IPS-11a (cell line): Measurements from ENCODE around the gene OR5H15.
"Not testable (repeated sequence)": the region's sequence is repeated elsewhere in the genome, so short reads cannot be mapped to it uniquely, and the experiment has no call there.

ENCODE experiments used
- H3K4me3 ChIP-seq: one replicate; pipeline ENCODE4 v1.5.1; 2013; ENCODE audit warnings: low read depth, low read length, control low read depth

OR5H15 gene

DNA sequence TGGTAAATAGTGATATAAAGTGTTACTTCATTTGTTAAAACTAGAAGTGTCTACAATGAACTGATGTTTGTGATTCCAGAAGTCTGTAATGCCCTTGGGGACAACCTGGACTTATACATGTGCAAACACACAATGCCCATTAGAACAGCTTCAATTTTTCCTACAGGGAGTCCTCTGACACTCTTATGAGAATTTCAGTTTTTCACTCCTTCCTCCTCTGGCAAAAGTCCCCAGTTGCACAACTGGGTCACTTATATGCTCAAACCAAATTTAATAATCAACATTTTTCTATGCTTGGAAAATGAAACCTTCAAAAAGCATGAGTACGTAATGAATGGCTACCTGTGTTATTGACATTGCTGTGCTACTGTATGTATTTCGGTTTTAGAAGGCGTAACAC, at the start of gene OR5H15:
OR5H15 (plus strand) TSS at position 301 of the 400 bp plus-strand sequence. CDS start 2,004 bp downstream, outside the sequence.
- H3K4me3 ChIP-seq, result no peak within 1 kb of the TSS

DNA sequence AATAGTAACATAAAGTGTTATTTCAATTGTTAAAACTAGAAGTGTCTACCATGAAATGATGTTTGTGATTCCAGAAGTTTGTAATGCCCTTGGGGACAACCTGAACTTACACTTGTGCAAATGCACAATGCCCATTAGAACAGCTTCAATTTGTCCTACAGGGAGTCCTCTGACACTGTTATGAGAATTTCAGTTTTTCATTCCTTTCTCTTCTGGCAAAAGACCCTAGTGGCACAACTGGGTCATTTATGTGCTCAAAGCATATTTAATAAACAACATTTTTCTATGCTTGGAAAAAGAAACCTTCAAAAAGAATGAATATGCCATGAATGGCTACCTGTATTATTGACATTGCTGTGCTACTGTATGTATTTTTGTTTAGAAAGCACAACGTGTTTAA, 36.1 kb upstream of the OR5H15 start, which contains the start of gene OR5H1:
OR5H1 (plus strand) TSS at position 301 of the 400 bp plus-strand sequence. CDS start 1,977 bp downstream, outside the sequence.
- no peak within 1 kb of the TSS for H3K4me3 ChIP-seq

DNA sequence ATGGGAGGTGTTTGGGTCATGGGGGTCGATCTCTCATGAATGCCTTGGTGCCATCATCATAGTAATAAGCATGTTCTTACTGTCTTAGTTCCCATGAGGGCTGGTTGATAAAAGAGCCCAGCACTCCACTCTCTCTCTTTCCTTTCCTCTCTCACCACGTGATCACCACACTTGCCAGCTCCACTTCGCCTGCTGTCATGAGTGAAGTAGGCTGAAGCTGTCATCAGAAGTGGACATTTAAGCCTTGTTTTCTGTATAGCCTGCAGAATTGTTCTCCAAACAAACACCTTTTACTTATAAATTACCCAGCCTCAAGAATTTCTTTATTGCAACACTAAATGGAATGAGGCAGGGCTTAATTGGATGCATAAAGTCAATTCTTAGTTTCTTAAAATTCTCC, 29.9 kb upstream of the OR5H15 start:
- no peak overlapping the region for H3K4me3 ChIP-seq

DNA sequence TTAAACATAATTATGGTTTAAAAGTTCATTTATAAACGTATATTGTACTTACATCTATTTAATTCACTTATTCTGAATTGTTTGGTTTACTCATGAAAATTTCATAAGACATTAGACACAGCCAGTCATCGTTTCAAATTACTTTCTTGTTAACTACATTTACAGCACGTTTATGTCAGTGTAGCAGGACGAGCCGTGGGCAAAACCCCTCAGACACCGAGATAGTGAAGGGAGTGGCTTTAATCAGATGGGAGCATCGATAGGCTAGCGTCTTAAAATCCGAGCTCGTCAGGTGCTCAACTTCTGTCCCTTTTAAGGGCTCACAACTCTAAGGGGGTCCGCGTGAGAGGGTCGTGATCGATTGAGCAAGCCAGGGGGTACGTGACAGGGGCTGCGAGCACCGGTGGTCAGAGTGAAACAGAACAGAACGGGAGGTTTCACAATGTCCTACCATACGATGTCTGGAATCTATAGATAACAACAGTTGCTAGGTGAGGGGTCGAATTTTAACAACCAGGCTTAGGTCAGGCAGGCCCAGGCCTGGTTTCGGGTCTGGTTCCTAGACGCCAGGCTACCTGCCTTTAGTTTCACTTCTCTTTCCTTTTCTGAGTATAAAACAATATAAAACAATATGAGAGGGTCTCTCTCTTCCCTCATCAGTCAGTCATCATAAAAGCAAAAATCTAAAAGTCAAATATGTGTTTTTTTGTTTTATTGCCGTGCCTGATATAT, 28.5 kb upstream of the OR5H15 start:
- H3K4me3 ChIP-seq, result not testable (repeated sequence)

DNA sequence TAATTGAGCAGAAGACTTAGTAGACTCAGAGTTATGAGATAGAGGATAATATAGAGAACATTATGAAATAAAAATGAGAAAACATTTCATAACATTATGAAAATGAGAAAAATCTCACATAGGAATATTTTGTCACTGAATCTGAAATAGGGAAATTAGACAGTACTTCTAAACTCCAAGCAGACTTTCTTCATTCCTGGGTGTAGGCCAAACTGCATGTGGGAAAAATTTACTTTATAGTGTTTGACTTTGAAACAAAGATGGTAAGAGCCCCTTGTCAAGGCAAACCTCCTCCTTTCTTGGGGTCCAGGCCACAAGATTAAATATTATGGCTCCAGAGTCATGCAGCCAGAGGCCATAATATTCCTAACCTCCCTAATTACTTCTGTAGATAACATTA, 26.0 kb upstream of the OR5H15 start:
- no peak overlapping the region for H3K4me3 ChIP-seq

DNA sequence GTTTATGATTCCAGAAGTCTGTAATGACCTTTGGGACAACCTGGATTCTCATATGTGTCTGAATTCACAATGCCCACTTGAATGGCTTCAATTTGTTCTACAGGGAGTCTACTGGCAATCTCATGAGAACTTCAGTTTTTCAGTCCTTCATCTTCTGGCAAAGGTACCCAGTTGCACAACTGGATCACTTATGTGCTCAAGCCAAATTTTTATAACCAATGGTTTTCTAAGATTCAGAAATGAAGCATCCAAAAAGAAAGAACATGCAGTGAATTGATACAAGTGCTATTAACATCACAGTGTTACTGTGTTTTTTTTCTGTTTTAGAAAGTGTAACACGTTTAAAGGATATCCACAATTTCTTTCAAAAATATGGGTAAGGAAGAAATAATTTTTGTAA, 19.3 kb upstream of the OR5H15 start, which contains the start of gene OR5H14:
OR5H14 (plus strand) TSS at position 301 of the 400 bp plus-strand sequence. CDS start 1,907 bp downstream, outside the sequence.
- H3K4me3 ChIP-seq, result no peak within 1 kb of the TSS

DNA sequence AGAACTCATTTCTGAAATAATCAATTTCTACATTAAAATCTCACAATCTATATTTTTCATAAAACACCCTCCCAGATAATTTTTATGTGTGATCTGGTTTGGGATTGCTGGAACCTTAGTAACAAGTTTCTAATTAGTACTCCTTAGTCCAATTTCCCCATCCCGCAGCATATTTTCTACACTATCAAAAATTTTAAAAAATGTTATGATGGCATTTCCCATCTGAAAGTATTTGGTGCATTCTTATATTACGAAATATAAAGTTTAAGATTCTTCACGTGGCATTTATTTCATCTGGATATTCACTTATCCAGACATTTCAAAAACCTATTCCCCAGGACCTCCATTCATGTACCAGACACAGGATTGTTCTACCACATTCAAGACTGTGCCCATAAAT, 17.7 kb upstream of the OR5H15 start:
- H3K4me3 ChIP-seq, result no peak overlapping the region

DNA sequence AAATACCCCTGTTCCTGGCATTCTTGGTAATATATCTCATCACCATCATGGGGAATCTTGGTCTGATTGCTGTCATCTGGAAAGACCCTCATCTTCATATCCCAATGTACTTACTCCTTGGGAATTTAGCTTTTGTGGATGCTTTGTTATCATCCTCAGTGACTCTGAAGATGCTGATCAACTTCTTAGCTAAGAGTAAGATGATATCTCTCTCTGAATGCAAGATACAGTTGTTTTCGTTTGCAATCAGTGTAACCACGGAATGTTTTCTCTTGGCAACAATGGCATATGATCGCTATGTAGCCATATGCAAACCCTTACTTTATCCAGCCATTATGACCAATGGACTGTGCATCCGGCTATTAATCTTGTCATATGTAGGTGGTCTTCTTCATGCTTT, 17.0 kb upstream of the OR5H15 start:
- H3K4me3 ChIP-seq, result not testable (repeated sequence)

DNA sequence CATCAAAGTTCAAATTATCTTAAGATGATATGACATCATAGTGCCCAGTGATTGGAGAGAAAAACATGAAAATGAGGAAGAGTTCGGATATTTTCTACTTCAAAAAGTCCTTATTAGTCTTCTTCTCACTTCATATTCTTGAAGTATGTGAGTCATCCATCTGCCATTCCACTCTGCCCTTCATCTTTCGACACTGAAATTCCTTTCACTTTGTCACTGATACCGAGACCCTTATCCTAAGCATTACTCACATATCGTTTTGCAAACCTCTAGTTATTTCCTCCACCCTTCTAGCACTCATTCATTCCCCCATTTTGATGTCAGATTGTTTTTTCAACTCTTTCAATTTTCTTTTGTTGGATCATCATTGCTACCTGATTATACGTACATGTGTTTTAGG, 15.3 kb upstream of the OR5H15 start:
- no peak overlapping the region for H3K4me3 ChIP-seq

DNA sequence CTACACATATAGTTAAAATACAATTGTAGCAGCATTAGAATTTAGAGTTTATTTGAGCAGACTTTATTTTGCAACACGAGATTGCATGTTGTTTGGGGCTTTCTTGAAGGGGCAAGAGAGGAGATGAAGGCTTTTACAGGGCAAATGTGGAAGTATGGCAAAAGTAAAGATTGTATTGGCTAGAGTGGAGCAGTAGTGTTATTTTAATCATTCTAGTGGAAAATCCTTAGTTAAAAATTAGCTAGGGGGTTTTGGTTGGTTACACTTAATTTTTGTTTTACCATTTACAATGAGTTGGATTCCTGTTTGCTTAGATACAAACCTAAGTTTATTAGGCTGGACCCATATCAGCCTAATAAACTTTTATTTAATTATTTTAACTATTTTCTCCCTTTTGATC, 4.6 kb downstream of the OR5H15 start:
- no peak overlapping the region for H3K4me3 ChIP-seq

DNA sequence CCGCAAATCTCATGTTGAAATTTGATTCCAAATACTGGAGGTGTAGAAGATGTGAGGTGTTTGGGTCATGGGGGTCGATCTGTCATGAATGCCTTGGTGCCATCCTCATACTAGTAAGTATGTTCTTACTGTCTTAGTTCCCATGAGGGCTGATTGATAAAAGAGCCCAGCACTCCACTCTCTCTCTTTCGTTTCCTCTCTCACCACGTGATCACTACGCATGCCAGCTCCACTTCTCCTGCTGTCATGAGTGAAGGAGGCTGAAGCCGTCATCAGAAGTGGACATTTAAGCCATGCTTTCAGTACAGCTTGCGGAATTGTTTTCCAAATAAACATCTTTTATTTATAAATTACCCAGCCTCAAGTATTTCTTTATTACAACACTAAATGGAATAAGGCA, 6.1 kb downstream of the OR5H15 start:
- no peak overlapping the region for H3K4me3 ChIP-seq

DNA sequence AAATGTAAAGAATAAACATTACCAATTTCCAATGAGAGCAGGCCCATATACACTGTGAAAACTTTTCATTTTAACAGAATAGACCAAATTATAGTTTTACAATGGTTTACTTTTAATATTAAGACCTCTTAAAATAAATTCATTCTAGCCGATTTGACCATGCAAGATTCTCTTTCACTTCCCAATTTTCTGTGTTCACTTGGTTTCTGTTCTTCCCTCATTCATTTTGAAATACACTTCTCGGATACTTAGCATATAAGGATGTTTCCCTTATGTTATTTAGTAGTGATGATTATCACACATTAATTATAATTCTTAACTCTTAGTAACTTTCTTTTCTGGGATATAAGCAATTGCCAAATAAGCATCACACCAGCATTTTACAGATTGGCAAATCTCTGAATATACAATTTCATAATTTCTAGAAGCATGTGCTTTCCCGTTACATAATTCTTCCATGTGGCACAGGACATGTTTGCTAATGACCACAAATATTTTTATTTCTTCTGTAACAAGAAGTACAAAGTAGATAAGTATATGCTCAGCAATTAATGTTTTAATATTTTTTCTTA, 13.9 kb downstream of the OR5H15 start:
- no peak overlapping the region for H3K4me3 ChIP-seq

DNA sequence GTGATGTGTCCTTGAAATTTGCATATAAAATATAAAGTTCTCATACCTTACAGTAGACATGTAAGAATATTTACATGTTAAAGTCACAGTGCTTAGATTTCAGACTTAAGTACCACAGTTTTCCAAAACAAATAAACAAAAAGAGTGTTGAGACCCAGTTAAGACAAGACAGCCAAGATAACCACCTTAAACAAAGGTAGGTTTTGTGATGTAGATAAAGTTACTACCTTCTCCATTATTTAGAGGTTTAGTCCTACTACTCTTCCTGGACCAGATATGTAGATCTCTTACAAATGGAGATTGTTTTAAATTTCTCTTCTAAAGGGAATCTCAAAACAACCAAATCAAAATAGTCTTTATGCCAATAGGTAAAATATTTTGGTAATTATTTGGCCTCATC, 15.7 kb downstream of the OR5H15 start:
- H3K4me3 ChIP-seq, result no peak overlapping the region

DNA sequence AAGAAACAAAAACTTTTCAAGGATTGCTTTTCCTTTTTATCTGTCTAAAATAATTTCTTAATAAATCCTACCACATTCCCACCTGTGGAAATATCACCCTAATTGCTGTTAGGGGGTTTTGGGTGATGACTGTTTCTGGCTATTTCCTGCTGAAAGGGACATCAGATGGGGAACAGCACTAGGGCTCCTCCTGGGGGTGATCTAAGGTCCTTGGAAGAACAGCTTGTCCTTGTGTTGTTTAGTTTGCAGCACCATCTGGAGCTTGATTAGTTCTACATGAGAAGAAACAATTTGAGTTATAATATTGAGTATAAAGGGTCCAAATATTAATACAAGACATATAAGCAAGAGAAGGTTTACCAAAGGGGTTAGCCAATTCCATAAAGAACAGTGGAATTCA, 18.7 kb downstream of the OR5H15 start:
- H3K4me3 ChIP-seq, result no peak overlapping the region

DNA sequence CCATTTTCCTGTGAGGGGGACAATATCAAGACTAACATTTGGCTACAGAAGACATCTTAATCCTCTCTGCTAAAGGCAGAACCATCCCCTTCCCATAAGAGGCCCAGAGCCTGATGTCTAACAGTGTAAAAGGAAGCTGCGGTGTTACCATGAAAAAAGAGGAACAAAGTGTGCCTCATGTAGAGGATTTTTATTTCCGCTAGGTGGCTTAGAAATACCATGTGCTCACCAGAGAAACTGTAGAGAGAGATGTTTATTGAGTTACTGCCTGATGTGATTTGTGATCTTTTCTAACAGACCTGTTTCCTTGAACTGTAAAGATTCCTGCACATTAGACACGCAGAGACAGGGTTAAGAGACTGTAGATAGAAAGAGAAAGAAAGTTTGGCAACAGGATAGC, 22.0 kb downstream of the OR5H15 start:
- H3K4me3 ChIP-seq, result no peak overlapping the region

DNA sequence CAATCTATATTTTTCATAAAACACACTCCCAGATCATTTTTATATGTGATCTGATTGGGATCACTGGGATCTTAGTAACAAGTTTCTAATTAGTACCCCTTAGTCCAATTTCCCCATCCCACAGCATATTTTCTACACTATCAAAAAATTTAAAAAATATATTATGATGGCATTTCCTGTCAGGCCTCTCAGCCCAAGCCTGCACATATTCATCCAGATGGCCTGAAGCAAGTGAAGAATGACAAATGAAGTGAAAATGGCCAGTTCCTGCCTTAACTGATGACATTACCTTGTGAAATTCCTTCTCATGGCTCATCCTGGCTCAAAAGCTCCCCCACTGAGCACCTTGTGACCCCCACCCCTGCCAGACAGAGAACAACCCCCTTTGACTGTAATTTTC, 24.4 kb downstream of the OR5H15 start:
- not testable (repeated sequence) for H3K4me3 ChIP-seq

DNA sequence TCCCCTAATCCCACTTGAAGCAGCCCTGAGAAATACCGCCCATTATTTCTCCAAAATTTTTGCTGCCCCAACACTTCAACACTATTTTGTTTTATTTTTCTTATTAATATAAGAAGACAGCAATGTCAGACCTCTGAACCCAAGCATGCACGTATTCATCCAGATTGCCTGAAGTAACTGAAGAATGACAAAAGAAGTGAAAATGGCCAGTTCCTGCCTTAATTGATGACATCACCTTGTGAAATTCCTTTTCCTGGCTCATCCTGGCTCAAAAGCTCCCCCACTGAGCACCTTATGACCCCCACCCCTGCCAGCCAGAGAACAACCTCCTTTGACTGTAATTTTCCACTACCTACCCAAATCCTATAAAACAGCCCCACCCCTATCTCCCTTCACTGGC, 29.8 kb downstream of the OR5H15 start:
- not testable (repeated sequence) for H3K4me3 ChIP-seq

DNA sequence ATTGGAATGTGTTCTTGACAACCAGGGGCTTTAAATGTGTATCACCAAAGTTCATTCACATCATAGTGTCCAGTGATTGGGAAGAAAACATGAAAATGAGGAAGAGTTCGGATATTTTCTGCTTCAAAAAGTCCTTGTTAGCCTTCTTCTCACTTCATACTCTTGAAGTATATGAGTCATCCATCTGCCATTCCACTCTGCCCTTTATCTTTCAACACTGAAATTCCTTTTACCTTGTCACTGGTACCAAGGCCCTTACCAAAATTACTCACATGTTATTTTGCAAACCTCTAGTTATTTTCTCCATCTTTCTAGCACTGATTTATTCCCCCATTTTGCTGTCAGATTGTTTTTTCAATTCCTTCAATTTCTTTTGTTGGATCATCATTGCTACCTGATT, 32.5 kb downstream of the OR5H15 start:
- no peak overlapping the region for H3K4me3 ChIP-seq

DNA sequence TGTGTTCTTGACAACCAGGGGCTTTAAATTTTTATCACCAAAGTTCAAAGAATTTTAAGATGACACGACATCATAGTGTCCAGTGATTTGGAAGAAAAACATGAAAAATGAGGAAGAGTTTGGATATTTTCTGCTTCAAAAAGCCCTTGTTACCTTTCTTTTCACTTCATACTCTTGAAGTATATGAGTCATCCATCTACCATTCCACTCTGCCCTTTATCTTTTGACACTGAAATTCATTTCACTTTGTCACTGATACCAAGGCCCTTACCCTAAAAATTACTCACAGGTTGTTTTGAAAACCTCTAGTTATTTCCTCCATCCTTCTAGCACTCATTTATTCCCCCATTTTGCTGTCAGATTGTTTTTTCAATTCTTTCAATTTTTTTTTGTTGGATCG, 42.7 kb downstream of the OR5H15 start:
- no peak overlapping the region for H3K4me3 ChIP-seq

DNA sequence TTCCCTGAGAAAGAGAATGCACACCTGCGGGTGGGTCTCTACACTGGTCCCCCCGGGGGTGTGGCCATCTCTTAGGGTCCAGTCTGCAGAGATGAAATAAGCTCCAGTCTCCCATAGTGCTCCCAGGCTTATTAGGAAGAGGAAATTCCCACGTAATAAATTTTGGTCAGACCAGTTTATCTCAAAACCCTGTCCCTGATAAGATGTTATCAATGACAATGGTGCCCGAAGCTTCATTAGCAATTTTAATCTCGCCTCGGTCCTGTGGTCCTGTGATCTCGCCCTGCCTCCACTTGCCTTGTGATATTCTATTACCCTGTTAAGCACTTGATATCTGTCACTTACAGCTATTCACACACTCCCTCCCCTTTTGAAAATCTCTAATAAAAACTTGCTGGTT, 46.8 kb downstream of the OR5H15 start:
- H3K4me3 ChIP-seq, result no peak overlapping the region

DNA sequence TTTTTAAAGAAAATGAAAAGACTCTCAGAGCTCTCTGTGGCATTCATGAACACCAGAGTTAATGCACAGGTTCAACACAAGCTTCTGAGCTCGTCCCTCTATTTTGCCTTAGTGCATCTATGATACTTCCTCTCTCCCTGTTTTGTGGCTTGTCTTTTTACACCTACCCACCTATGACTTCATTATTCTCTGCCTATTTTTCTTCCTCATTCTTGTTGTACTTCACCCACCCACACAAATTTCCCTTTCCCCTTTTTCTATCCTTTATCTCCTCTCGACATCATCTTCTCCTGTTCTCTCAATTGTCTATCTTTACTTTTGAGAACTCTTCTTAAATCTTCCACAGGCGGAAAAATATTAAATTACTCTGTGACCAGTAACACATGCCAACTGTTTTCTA, 48.6 kb downstream of the OR5H15 start:
- no peak overlapping the region for H3K4me3 ChIP-seq
